ENCODE measurements around the gene TMED4. TPM values are rescaled to one million over a fixed set of nuclear protein-coding genes. Genes with fewer than 3 reads are reported as not detected.

The TMED4 gene
- total and polyA plus RNA-seq, 8 donors = 13.4 to 235 (median 82.3) TPM

DNA sequence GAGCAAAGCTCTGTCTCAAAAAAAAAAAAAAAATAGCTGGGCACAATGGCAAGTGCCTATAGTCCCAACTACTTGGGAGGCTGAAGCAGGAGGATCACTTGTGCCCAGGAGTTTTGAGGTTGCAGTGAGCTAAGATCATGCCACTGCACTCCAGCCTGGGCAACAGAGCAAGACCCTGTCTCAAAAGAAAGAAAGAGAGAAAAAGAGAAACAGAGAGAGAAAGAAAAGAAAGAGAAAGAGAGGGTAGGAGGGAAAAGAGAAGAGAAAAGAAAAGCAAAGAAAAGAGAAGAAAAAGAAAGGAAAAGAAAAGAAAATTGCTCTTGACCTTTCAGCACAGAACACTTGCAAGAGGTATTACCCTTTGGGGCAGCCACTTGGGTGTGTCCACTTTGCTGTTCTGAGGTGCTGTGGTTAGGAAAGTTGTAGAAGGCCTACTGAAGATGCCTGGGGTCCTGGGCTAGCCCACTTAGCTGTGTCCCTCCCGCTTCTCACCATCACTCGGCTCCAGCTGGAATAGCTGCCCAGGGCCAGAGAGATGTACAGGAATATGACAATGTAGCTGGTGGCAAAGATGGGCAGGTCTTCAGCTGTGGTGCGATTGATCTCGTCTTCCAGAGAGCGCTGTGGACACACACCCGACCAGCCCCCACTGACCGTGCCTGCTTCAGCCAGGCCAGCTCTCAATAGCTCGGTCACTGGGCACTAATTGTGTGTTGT is 46.5 kb downstream of the TMED4 start:
- no peak for DNase-seq
- Histone ChIP-seq H3K27ac (no peak overlapping the region), H3K9me3 (no peaks in the 10 kb centered on the region), H3K27me3 (no peaks in the 10 kb centered on the region), H3K4me3 (no peak overlapping the region), H3K4me1 (peaks cover 0 to 11% (median 2%) of the 10 kb centered on the region in 4 donors), H3K36me3 (no peaks in the 10 kb centered on the region)
- intact Hi-C loops (cut with DNase I; ENCODE audit: low total_unique reads) = no loop called here
- 89 to 96% (median 94%) methylated on average over 8 of the region's 8 CpGs for WGBS, 5 donors
- TF ChIP-seq EP300 (IDR thresholded peaks at IDR 0.05) (no peak), POLR2A (IDR thresholded peaks at IDR 0.05) (no peak), POLR2AphosphoS5 (IDR thresholded peaks at IDR 0.05) (no peak)
- TF ChIP-seq, protein P1, sequence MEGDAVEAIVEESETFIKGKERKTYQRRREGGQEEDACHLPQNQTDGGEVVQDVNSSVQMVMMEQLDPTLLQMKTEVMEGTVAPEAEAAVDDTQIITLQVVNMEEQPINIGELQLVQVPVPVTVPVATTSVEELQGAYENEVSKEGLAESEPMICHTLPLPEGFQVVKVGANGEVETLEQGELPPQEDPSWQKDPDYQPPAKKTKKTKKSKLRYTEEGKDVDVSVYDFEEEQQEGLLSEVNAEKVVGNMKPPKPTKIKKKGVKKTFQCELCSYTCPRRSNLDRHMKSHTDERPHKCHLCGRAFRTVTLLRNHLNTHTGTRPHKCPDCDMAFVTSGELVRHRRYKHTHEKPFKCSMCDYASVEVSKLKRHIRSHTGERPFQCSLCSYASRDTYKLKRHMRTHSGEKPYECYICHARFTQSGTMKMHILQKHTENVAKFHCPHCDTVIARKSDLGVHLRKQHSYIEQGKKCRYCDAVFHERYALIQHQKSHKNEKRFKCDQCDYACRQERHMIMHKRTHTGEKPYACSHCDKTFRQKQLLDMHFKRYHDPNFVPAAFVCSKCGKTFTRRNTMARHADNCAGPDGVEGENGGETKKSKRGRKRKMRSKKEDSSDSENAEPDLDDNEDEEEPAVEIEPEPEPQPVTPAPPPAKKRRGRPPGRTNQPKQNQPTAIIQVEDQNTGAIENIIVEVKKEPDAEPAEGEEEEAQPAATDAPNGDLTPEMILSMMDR (IDR thresholded peaks at IDR 0.05) = no peak

DNA sequence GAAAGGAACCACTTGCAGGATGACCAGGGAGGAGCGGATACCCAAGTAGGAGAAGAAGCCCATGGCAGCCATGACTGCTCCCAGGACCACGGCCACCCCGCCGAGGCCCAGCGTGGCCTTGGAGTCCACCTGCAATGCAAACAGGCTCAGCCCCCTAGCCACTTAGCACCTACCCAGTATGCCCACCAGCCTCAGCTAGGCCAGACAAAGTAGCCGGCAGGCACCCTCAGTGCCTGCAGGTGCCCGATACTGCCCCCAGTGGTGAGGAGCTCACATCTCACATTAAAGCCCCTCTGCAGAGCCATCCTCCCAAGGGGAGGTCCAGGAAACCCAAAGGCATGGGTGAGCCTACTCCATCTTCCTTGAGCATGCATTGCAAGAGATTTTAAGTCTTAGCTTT is 47.5 kb downstream of the TMED4 start:
- peak in 1 of 2 donors; percentile 68 for DNase-seq
- Histone ChIP-seq H3K4me1 (peaks cover 0 to 11% (median 2%) of the 10 kb centered on the region in 4 donors), H3K9me3 (no peaks in the 10 kb centered on the region), H3K27ac (no peak overlapping the region), H3K36me3 (no peaks in the 10 kb centered on the region), H3K27me3 (no peaks in the 10 kb centered on the region), H3K4me3 (no peak overlapping the region)
- WGBS, 5 donors = 60 to 83% (median 62%) methylated on average over 1 to 7 of the region's 7 CpGs
- TF ChIP-seq, protein P1 (IDR thresholded peaks at IDR 0.05) = peak in 3 of 7 experiments; percentile 10 to 27 (median 17)
- no peak for TF ChIP-seq POLR2AphosphoS5 (IDR thresholded peaks at IDR 0.05)
- intact Hi-C loops (cut with DNase I; ENCODE audit: low total_unique reads) = no loop called here

DNA sequence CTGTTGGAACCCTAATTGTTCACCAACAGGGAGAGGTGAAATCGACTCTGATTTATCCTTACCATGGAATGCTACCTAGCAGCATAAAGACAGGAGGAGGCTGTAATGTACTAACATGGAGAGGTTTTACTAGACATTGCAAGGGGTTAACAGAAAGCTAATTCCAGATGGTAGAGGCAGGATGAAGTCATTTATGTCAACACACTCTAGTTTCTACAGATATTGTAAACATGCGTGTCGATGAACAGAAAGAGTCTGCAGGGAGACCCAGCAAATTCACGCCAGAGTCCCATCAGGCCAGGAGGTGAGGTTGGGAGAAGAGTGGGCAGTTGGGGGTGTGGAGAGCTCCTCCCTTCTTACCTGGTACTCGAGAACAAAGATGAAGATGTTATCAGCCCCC is 47.9 kb downstream of the TMED4 start:
- peaks cover 0 to 11% (median 2%) of the 10 kb centered on the region in 4 donors for H3K4me1 ChIP-seq
- TF ChIP-seq POLR2AphosphoS5 (IDR thresholded peaks at IDR 0.05) = no peak
- TF ChIP-seq, protein P1 (IDR thresholded peaks at IDR 0.05) = no peak
- no peak for TF ChIP-seq EP300 (IDR thresholded peaks at IDR 0.05)
- no peak for TF ChIP-seq POLR2A (IDR thresholded peaks at IDR 0.05)
- no peaks in the 10 kb centered on the region for H3K9me3 ChIP-seq
- intact Hi-C loops (cut with DNase I; ENCODE audit: low total_unique reads) = no loop called here
- H3K4me3 ChIP-seq = no peak overlapping the region
- DNase-seq = peak in 1 of 2 donors; percentile 37
- H3K27ac ChIP-seq = no peak overlapping the region
- no peaks in the 10 kb centered on the region for H3K27me3 ChIP-seq
- H3K36me3 ChIP-seq = no peaks in the 10 kb centered on the region
- 37 to 57% (median 45%) methylated on average over 5 of the region's 5 CpGs for WGBS, 5 donors

DNA sequence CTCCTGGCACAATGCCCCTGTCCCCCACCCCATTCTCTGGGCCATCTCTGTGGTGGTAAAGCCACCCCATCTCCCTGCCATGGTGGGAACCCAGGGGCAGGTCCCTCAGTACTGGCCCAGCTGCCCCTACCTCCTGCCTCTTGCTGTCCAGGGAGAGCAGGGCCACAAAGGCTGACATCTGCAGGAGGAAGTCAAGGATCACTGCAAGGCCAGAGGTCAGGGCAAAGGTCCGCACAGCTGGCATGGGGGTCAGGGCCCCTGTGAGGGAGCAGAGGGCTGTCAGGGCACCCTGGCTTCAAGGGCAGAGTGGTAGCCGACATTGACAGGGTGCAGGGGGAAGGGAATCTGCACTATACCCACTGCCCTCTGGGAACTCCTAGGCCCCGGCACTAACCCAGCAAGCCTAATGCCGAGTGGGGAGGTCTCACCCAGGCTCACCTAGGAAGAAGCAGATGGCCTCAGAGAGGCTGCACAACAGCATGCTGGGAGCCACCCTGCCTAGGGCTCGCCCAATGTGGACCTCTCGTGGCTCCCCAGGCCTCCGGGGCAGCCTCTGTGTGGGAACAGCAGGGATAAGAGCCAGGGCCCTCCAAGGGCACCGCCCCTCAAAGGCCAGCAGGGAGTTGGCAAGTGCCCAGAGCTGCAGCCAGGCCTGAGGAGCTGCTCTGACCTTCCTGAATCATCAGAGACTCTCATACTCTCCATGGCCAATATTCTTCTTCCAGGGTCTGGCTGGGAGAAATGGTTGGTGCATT is 48.6 kb downstream of the TMED4 start:
- intact Hi-C loops (cut with DNase I; ENCODE audit: low total_unique reads) = no loop called here
- TF ChIP-seq POLR2AphosphoS5 (IDR thresholded peaks at IDR 0.05) (no peak), POLR2A (IDR thresholded peaks at IDR 0.05) (no peak), EP300 (IDR thresholded peaks at IDR 0.05) (no peak)
- TF ChIP-seq, protein P1 (IDR thresholded peaks at IDR 0.05) = no peak
- Histone ChIP-seq H3K9me3 (no peaks in the 10 kb centered on the region), H3K36me3 (no peaks in the 10 kb centered on the region), H3K27me3 (no peaks in the 10 kb centered on the region), H3K4me1 (peaks cover 0 to 11% (median 2%) of the 10 kb centered on the region in 4 donors), H3K27ac (no peak overlapping the region), H3K4me3 (no peak overlapping the region)
- peak in 1 of 2 donors; percentile 20 for DNase-seq
- 67 to 77% (median 71%) methylated on average over 4 to 8 of the region's 8 CpGs for WGBS, 5 donors
